NCI-H1436 (cell line): Measurements from ENCODE around the gene MSH2.
A peak's percentile ranks its signal among the peaks of the same experiment; 100 is the strongest.
"Not testable (repeated sequence)": the region's sequence is repeated elsewhere in the genome, so short reads cannot be mapped to it uniquely, and the experiment has no call there.

Source experiments
- DNase-seq: peaks from one replicate; lab custom pipeline; 2025; lab: John Stamatoyannopoulos, UW

Gene MSH2

GRCh38 chr2:47407976-47408375, 5.0 kb downstream of the MSH2 start:
- not testable (repeated sequence) for DNase-seq

GRCh38 chr2:47414682-47415458, 11.9 kb downstream of the MSH2 start:
- no peak for DNase-seq

GRCh38 chr2:47420214-47420613, 17.3 kb downstream of the MSH2 start:
- DNase-seq: no peak

- not testable (repeated sequence) for DNase-seq
Observed at GRCh38 chr2:47420683-47421082, 17.7 kb downstream of the MSH2 start.

- DNase-seq: no peak
Observed at GRCh38 chr2:47422016-47422415, 19.1 kb downstream of the MSH2 start.

- DNase-seq: no peak
Observed at GRCh38 chr2:47422560-47422959, 19.6 kb downstream of the MSH2 start.

GRCh38 chr2:47426786-47427185, 23.8 kb downstream of the MSH2 start:
- DNase-seq: no peak

- DNase-seq: no peak
Observed at GRCh38 chr2:47429795-47430194, 26.8 kb downstream of the MSH2 start.

- not testable (repeated sequence) for DNase-seq
Observed at GRCh38 chr2:47433006-47433405, 30.1 kb downstream of the MSH2 start.

- DNase-seq: not testable (repeated sequence)
Observed at GRCh38 chr2:47433445-47433844, 30.5 kb downstream of the MSH2 start.

GRCh38 chr2:47437287-47437686, 34.3 kb downstream of the MSH2 start:
- DNase-seq: peak; percentile 28

- no peak for DNase-seq
Observed at GRCh38 chr2:47438106-47438505, 35.1 kb downstream of the MSH2 start.

GRCh38 chr2:47438783-47439182, 35.8 kb downstream of the MSH2 start:
- DNase-seq: no peak

- DNase-seq: no peak
Observed at GRCh38 chr2:47451790-47452189, 48.8 kb downstream of the MSH2 start.

GRCh38 chr2:47452761-47453160, 49.8 kb downstream of the MSH2 start:
- DNase-seq: no peak

- DNase-seq: not testable (repeated sequence)
Observed at GRCh38 chr2:47454818-47455217, 51.9 kb downstream of the MSH2 start.

- no peak for DNase-seq
Observed at GRCh38 chr2:47455411-47455810, 52.5 kb downstream of the MSH2 start.

- no peak for DNase-seq
Observed at GRCh38 chr2:47456851-47457250, 53.9 kb downstream of the MSH2 start.

- no peak for DNase-seq
Observed at GRCh38 chr2:47457268-47457667, 54.3 kb downstream of the MSH2 start.

- no peak for DNase-seq
Observed at GRCh38 chr2:47459021-47459420, 56.1 kb downstream of the MSH2 start.

GRCh38 chr2:47460766-47461165, 57.8 kb downstream of the MSH2 start:
- no peak for DNase-seq

GRCh38 chr2:47471429-47472116, 68.6 kb downstream of the MSH2 start:
- no peak for DNase-seq

- DNase-seq: no peak
Observed at GRCh38 chr2:47479863-47480262, 76.9 kb downstream of the MSH2 start.

- DNase-seq: no peak
Observed at GRCh38 chr2:47483191-47483590, 80.2 kb downstream of the MSH2 start.
